H1 (cell line): ENCODE data around the gene NEURL4. TPM values are rescaled to one million over a fixed set of nuclear protein-coding genes. Genes with fewer than 3 reads are reported as not detected.

Experiments used
- CTCF ChIA-PET: fragments of 300-600 bp; sonication (Branson Sonifier 250); formaldehyde crosslinking; loops from one replicate; lab custom pipeline; 2021; ENCODE audit not compliant: partially characterized antibody; lab: Charles Lee
- POLR2A ChIA-PET: fragments of 300-600 bp; sonication (Branson Sonifier 250); formaldehyde crosslinking; loops from one replicate; lab custom pipeline; 2021; ENCODE audit warnings: inconsistent platforms; ENCODE audit not compliant: partially characterized antibody; lab: Charles Lee
- DNase-seq, 2 experiments: peaks; one replicate each; pipeline versions ENCODE4 v3.0.0 to v3.0.0-alpha.2; 2010 to 2022; ENCODE audit warnings: low spot score in 2 of 2, low read depth in 1 of 2, mixed read lengths in 1 of 2
- FAIRE-seq: peaks from 2 replicates; lab custom pipeline; 2011; peaks lifted over from hg19 to GRCh38; lab: Jason Lieb, UNC
- H2AFZ ChIP-seq: 2 replicates; pipeline ENCODE4 v1.8.1; 2012; ENCODE audit warnings: low read length, inconsistent platforms
- H2AK5ac ChIP-seq: 2 replicates; pipeline ENCODE4 v1.6.1; 2013; ENCODE audit warnings: low read depth, low read length
- H2BK120ac ChIP-seq: replicated peaks from 2 replicates; pipeline ENCODE3; 2013; ENCODE audit warnings: low read depth, low read length, inconsistent platforms
- H2BK12ac ChIP-seq: 2 replicates; pipeline ENCODE4 v1.6.1; 2013; ENCODE audit warnings: low read depth, low read length
- H2BK15ac ChIP-seq: 2 replicates; pipeline ENCODE4 v1.6.1; 2013; ENCODE audit warnings: low read length
- H2BK20ac ChIP-seq: 2 replicates; pipeline ENCODE4 v1.6.1; 2013; ENCODE audit warnings: low read length
- H2BK5ac ChIP-seq: 2 replicates; pipeline ENCODE4 v1.6.1; 2013; ENCODE audit warnings: low read depth, low read length
- H3K14ac ChIP-seq: 2 replicates; pipeline ENCODE4 v1.6.1; 2013; ENCODE audit warnings: inconsistent platforms; ENCODE audit not compliant: insufficient read length
- H3K18ac ChIP-seq: 2 replicates; pipeline ENCODE4 v1.6.1; 2013; ENCODE audit warnings: low read length; ENCODE audit errors: extremely low read depth
- H3K23ac ChIP-seq: 2 replicates; pipeline ENCODE4 v1.6.1; 2013; ENCODE audit warnings: inconsistent platforms; ENCODE audit not compliant: insufficient read length
- H3K23me2 ChIP-seq: 2 replicates; pipeline ENCODE4 v1.6.1; 2013; ENCODE audit warnings: low read depth, low read length
- H3K27ac ChIP-seq: 2 replicates; pipeline ENCODE4 v1.6.1; 2011; ENCODE audit warnings: low read depth, low read length, inconsistent platforms
- H3K27me3 ChIP-seq, 4 experiments: replicated peaks in 1 of 4; 1 replicate in 1 of 4; 2 replicates in 3 of 4; pipeline versions ENCODE4 v1.6.1 to v1.8.1; 2011 to 2013; ENCODE audit warnings: low read length in 3 of 4, mild to moderate bottlenecking in 3 of 4, inconsistent platforms in 2 of 4, mixed read lengths in 2 of 4, moderate library complexity in 1 of 4; ENCODE audit not compliant: control insufficient read depth in 3 of 4, insufficient read depth in 3 of 4; ENCODE audit errors: extremely low read depth in 1 of 4
- H3K36me3 ChIP-seq, 4 experiments: 2 replicates each; pipeline versions ENCODE4 v1.6.1 to v1.8.1; 2011 to 2013; ENCODE audit warnings: mild to moderate bottlenecking in 4 of 4, low read length in 3 of 4, moderate library complexity in 2 of 4, control low read depth in 1 of 4, inconsistent platforms in 1 of 4; ENCODE audit not compliant: insufficient read depth in 4 of 4, control insufficient read depth in 2 of 4
- H3K4ac ChIP-seq: replicated peaks from 2 replicates; pipeline ENCODE3; 2013; ENCODE audit warnings: low read length, low read depth, mixed read lengths, inconsistent platforms; ENCODE audit not compliant: insufficient read length
- H3K4me1 ChIP-seq, 4 experiments: replicated peaks in 1 of 4; 1 replicate in 1 of 4; 2 replicates in 3 of 4; pipeline versions ENCODE4 v1.6.1 to v1.8.1; 2011 to 2013; ENCODE audit warnings: low read length in 3 of 4, inconsistent platforms in 2 of 4, mixed read lengths in 1 of 4; ENCODE audit not compliant: insufficient read depth in 4 of 4, control insufficient read depth in 3 of 4
- H3K4me2 ChIP-seq, 2 experiments: 2 replicates each; pipeline versions ENCODE4 v1.6.1 to v1.8.1; 2011 to 2013; ENCODE audit warnings: low read depth in 2 of 2, low read length in 2 of 2, control low read depth in 1 of 2, inconsistent platforms in 1 of 2, mild to moderate bottlenecking in 1 of 2; ENCODE audit not compliant: insufficient read depth in 1 of 2
- H3K4me3 ChIP-seq, 4 experiments: fragments of 200-600, 300-600 bp in 1 of 4; sonication (generic), shearing (Covaris generic), sonication (Bioruptor Twin) in 1 of 4; 2 replicates each; pipeline versions ENCODE4 v1.5.1 to v1.8.1; 2011 to 2016; ENCODE audit warnings: low read length in 4 of 4, low read depth in 3 of 4, control low read depth in 2 of 4, inconsistent platforms in 2 of 4, mild to moderate bottlenecking in 2 of 4, mixed read lengths in 1 of 4, moderate library complexity in 1 of 4; ENCODE audit not compliant: insufficient read depth in 2 of 4; ENCODE audit errors: extremely low read depth in 1 of 4
- H3K56ac ChIP-seq: replicated peaks from 2 replicates; pipeline ENCODE3; 2013; ENCODE audit warnings: low read depth, mild to moderate bottlenecking, mixed read lengths, low read length, inconsistent platforms; ENCODE audit not compliant: insufficient read length
- H3K79me1 ChIP-seq: 2 replicates; pipeline ENCODE4 v1.6.1; 2013; ENCODE audit warnings: low read depth, low read length, control low read depth
- H3K79me2 ChIP-seq, 2 experiments: 2 replicates each; pipeline versions ENCODE4 v1.6.1 to v1.8.1; 2012 to 2013; ENCODE audit warnings: low read length in 2 of 2, mild to moderate bottlenecking in 2 of 2, inconsistent platforms in 1 of 2; ENCODE audit not compliant: insufficient read depth in 2 of 2, control insufficient read depth in 1 of 2
- H3K9ac ChIP-seq, 4 experiments: replicated peaks in 1 of 4; 1 replicate in 1 of 4; 2 replicates in 3 of 4; pipeline versions ENCODE4 v1.6.1 to v1.8.1; 2011 to 2013; ENCODE audit warnings: low read depth in 3 of 4, low read length in 3 of 4, control low read depth in 2 of 4, mild to moderate bottlenecking in 2 of 4, moderate library complexity in 2 of 4, inconsistent platforms in 1 of 4; ENCODE audit errors: extremely low read depth in 1 of 4
- H3K9me3 ChIP-seq, 2 experiments: 2 replicates each; pipeline versions ENCODE4 v1.6.1 to v1.8.1; 2012 to 2013; ENCODE audit warnings: mild to moderate bottlenecking in 2 of 2, moderate library complexity in 2 of 2, control low read depth in 1 of 2, inconsistent platforms in 1 of 2, low read depth in 1 of 2, low read length in 1 of 2, mixed read lengths in 1 of 2; ENCODE audit not compliant: insufficient read depth in 2 of 2
- H4K20me1 ChIP-seq, 2 experiments: replicated peaks in 1 of 2; 2 replicates each; pipeline versions ENCODE3 to v1.8.1; 2011 to 2013; ENCODE audit warnings: inconsistent platforms in 2 of 2, low read length in 2 of 2, mild to moderate bottlenecking in 1 of 2; ENCODE audit not compliant: insufficient read depth in 2 of 2, control insufficient read depth in 1 of 2
- H4K5ac ChIP-seq: 2 replicates; pipeline ENCODE4 v1.6.1; 2013; ENCODE audit warnings: low read length, low read depth, mixed read lengths, inconsistent platforms; ENCODE audit not compliant: insufficient read length
- H4K8ac ChIP-seq: 2 replicates; pipeline ENCODE4 v1.8.0; 2013; ENCODE audit warnings: mild to moderate bottlenecking, moderate library complexity, low read length, inconsistent platforms; ENCODE audit not compliant: insufficient read depth; ENCODE audit errors: extremely low read depth
- H4K91ac ChIP-seq: replicated peaks from 2 replicates; pipeline ENCODE3; 2013; ENCODE audit warnings: low read length, mixed read lengths, inconsistent platforms; ENCODE audit not compliant: insufficient read length
- BACH1 ChIP-seq: IDR thresholded peaks from 2 replicates; pipeline ENCODE4 v1.6.1; 2012; ENCODE audit warnings: low read length, improper control_type of control experiment
- CBX8 ChIP-seq: fragments of 300-800, 300-1000 bp; sonication (generic); IDR thresholded peaks from 2 replicates; pipeline ENCODE4 v1.7.1; 2016; ENCODE audit warnings: low read depth, low read length, borderline replicate concordance
- CTBP2 ChIP-seq: IDR thresholded peaks from 2 replicates; pipeline ENCODE4 v1.7.0; 2011; ENCODE audit warnings: borderline replicate concordance, mild to moderate bottlenecking, moderate library complexity, mixed read lengths, low read length; ENCODE audit not compliant: insufficient read depth, insufficient read length
- EP300 ChIP-seq, 2 experiments: IDR thresholded peaks; 1 replicate in 1 of 2; 2 replicates in 1 of 2; pipeline ENCODE4 v1.6.1; 2011 to 2012; ENCODE audit warnings: low read depth in 2 of 2, low read length in 2 of 2, mild to moderate bottlenecking in 2 of 2, borderline replicate concordance in 1 of 2, inconsistent platforms in 1 of 2, moderate library complexity in 1 of 2
- GABPA ChIP-seq: IDR thresholded peaks from 2 replicates; pipeline ENCODE4 v1.6.1; 2011; ENCODE audit warnings: mild to moderate bottlenecking, low read length, moderate library complexity, borderline replicate concordance; ENCODE audit not compliant: insufficient read depth
- HDAC6 ChIP-seq: IDR thresholded peaks from one replicate; pipeline ENCODE4 v1.7.1; 2012; ENCODE audit warnings: low read depth, mild to moderate bottlenecking, inconsistent platforms, low read length, moderate library complexity
- KDM1A ChIP-seq: fragments of 200-600, 300-600 bp; sonication (generic); IDR thresholded peaks from 2 replicates; pipeline ENCODE4 v1.7.1; 2016; ENCODE audit warnings: mild to moderate bottlenecking, low read length, borderline replicate concordance
- SAP30 ChIP-seq: fragments of 300-600 bp; sonication (generic); IDR thresholded peaks from 2 replicates; pipeline ENCODE4 v1.7.1; 2012; ENCODE audit warnings: low read length, moderate library complexity, mild to moderate bottlenecking, inconsistent platforms; ENCODE audit not compliant: insufficient read depth, insufficient replicate concordance
- SIN3A ChIP-seq, 2 experiments: IDR thresholded peaks in 1 of 2; conservative IDR thresholded peaks in 1 of 2; 2 replicates each; pipeline ENCODE4 v1.6.1; 2011 to 2012; ENCODE audit warnings: low read length in 2 of 2, improper control_type of control experiment in 1 of 2, low read depth in 1 of 2, mild to moderate bottlenecking in 1 of 2
- SP4 ChIP-seq: IDR thresholded peaks from 2 replicates; pipeline ENCODE4 v1.6.1; 2012; ENCODE audit warnings: low read length, inconsistent platforms
- SRF ChIP-seq: IDR thresholded peaks from 2 replicates; pipeline ENCODE4 v1.6.1; 2011; ENCODE audit warnings: mild to moderate bottlenecking, low read depth, low read length, moderate library complexity
- SUZ12 ChIP-seq: fragments of 200-600 bp; sonication (generic); IDR thresholded peaks from 2 replicates; pipeline ENCODE4 v1.6.1; 2012; ENCODE audit warnings: mild to moderate bottlenecking, inconsistent platforms, low read length, moderate library complexity, mixed read lengths
- TCF12 ChIP-seq: IDR thresholded peaks from 2 replicates; pipeline ENCODE4 v1.6.1; 2011; ENCODE audit warnings: low read depth, mild to moderate bottlenecking, low read length
- WGBS, 2 experiments: shearing (Covaris generic) in 1 of 2; methylation state at CpG; one replicate each; pipeline versions ENCODE4 v1.1.6 to v1.1.7; 2013 to 2015; ENCODE audit warnings: low lambda C conversion rate in 2 of 2, mixed read lengths in 2 of 2, inconsistent platforms in 1 of 2, low coverage in 1 of 2, missing lambda C conversion rate in 1 of 2; ENCODE audit not compliant: insufficient replicate concordance in 2 of 2, insufficient coverage in 1 of 2, insufficient read length in 1 of 2; ENCODE audit errors: extremely low coverage in 1 of 2, missing lambda C conversion rate in 1 of 2; 5-methylcytosine and 5-hydroxymethylcytosine counted together
- polyA plus RNA-seq, 7 experiments: library from polyadenylated mRNA; depleted of rRNA in 3 of 7; stranded (reverse) in 5 of 7; unstranded in 2 of 7; fragments of >200 nt in 5 of 7; fragments of 200-250 nt in 2 of 7; gene quantifications; 1 replicate in 5 of 7; 2 replicates in 1 of 7; 4 replicates in 1 of 7; pipeline versions ENCODE4 v1.2.1 to v1.2.3, GENCODE V29; 2011 to 2013; ENCODE audit warnings: missing spikeins in 2 of 7, mixed read lengths in 2 of 7
- total RNA-seq: library from RNA; stranded (reverse); fragmentation: NEBNext Ultra II Directional; extraction: Animal tissue kit (Norgen Biotek cat#: 25700); gene quantifications from 2 replicates; pipeline ENCODE4 v1.2.1, GENCODE V29; 2021

Gene NEURL4
- total and polyA plus RNA-seq, 2 of the 8 experiments (the other 6 are each of a cell fraction or from before 2014, with no cell fraction given): 29.6 to 46.8 TPM

DNA sequence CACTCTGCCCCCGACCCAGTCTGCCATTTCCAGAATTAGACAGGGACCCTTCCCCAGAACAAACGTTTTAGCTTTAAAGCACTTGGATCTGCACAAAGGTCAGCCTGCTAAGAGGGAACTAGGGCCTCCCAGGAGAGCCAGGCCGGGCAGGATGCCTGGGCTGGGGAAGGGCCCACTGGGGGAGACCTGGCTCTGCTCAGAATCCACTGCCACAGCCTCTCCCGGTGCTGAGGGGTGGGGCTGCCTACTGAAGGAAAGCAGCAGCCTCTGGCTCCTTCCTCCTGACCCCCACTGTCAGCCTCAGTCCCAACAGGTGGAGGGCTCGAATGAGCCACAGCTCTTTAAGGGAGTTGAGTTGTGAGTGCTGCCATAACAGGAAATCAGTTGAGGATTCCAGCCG is 36.4 kb downstream of the NEURL4 start:
- no peak overlapping the region for H3K4me2 ChIP-seq
- no peak overlapping the region; the same call in 1 of the 2 replicates for H4K8ac ChIP-seq
- DNase-seq (no peak), FAIRE-seq (no peak)
- H3K79me2 ChIP-seq: no peaks in the 10 kb centered on the region
- no peak overlapping the region for H2BK5ac ChIP-seq
- H3K23ac ChIP-seq: no peak overlapping the region
- peaks cover 2% of the 10 kb centered on the region; the same call in 1 of the 2 replicates for H3K79me1 ChIP-seq
- H3K23me2 ChIP-seq: peaks cover 2% of the 10 kb centered on the region; the same call in 1 of the 2 replicates
- peaks cover 0 to 14% (median 9%) of the 10 kb centered on the region in 4 experiments; a peak in 6 of 7 replicates for H3K4me1 ChIP-seq
- H4K5ac ChIP-seq: no peak overlapping the region
- no peaks in the 10 kb centered on the region for H3K36me3 ChIP-seq
- H3K18ac ChIP-seq: no peak overlapping the region
- H3K14ac ChIP-seq: no peak overlapping the region
- H3K27me3 ChIP-seq: peaks cover 3 to 11% (median 9%) of the 10 kb centered on the region in 4 experiments
- H3K27ac ChIP-seq: no peak overlapping the region
- POLR2A ChIA-PET: interaction anchor here (1.1 to 6.7 kb wide), 10 partner anchors 8 to 72 kb away, joined by 3 to 94 read pairs (median 16); partner anchors contain the start of genes CLDN7, DVL2, GABARAP and GPS2
- H3K56ac ChIP-seq: no peak overlapping the region
- H2BK15ac ChIP-seq: no peak overlapping the region
- no peak overlapping the region for H3K4ac ChIP-seq
- peaks cover 0 to 9% of the 10 kb centered on the region in 2 experiments for H4K20me1 ChIP-seq
- CTCF ChIA-PET: interaction anchor here (0.8 to 5.7 kb wide), 4 partner anchors 11 to 268 kb away, joined by 3 to 46 read pairs (median 4); partner anchors contain the start of gene SLC2A4
- H2AFZ ChIP-seq: no peak overlapping the region
- H2AK5ac ChIP-seq: no peak overlapping the region
- H4K91ac ChIP-seq: no peak overlapping the region
- H3K4me3 ChIP-seq: no peak overlapping the region
- H2BK12ac ChIP-seq: no peak overlapping the region
- H2BK20ac ChIP-seq: no peak overlapping the region
- H2BK120ac ChIP-seq: no peak overlapping the region
- WGBS, 2 experiments: 83% methylated on average over 6 of the region's 6 CpGs; no CpG with 5 or more reads in 1 of the 2 experiments
- no peak overlapping the region for H3K9ac ChIP-seq
- H3K9me3 ChIP-seq: no peaks in the 10 kb centered on the region; a peak in 1 of 4 replicates
- TF ChIP-seq GABPA (no peak), BACH1 (no peak), KDM1A (no peak), EP300 (IDR thresholded peaks at IDR 0.05; ENCODE audit: borderline replicate concordance in 1 of 2, low read depth in 2 of 2, low read length in 2 of 2) (no peak), HDAC6 (no peak), SUZ12 (no peak), SRF (no peak), CBX8 (no peak), CTBP2 (no peak), SAP30 (no peak), SIN3A (conservative IDR thresholded peaks at IDR 0.05 in 1 of 2, IDR thresholded peaks at IDR 0.05 in 1 of 2; ENCODE audit: low read depth in 1 of 2, low read length in 2 of 2) (no peak), SP4 (no peak), TCF12 (no peak)
